ENCODE data around the gene CRACDL. TPM values are rescaled to one million over a fixed set of nuclear protein-coding genes. Genes with fewer than 3 reads are reported as not detected.

Gene CRACDL
- total and polyA plus RNA-seq, 2 donors (not counting 3 experiments of a cell fraction or from before 2014, with no cell fraction given), result 0.92 to 6.3 TPM

GRCh38 chr2:98895901-98896300, 40.1 kb downstream of the CRACDL start:
- no peak for FAIRE-seq
- Histone ChIP-seq H3K4me2 (ENCODE audit: insufficient read depth, low read length) (no peak overlapping the region), H3K27ac (ENCODE audit: insufficient read depth, low read depth, low read length) (no peak overlapping the region)

More at GRCh38 chr2:98895901-98896300, 40.1 kb downstream of the CRACDL start:
- Histone ChIP-seq H3K36me3 (ENCODE audit: control insufficient read depth in 2 of 2, extremely low read depth in 1 of 2, insufficient read depth in 2 of 2, low read length in 2 of 2) (no peaks in the 10 kb centered on the region), H3K9ac (replicated peaks; ENCODE audit: extremely low read depth, insufficient read depth, low read length) (no peak overlapping the region), H3K4me3 (replicated peaks in 1 of 3; ENCODE audit: insufficient read depth in 1 of 3, low read depth in 1 of 3, low read length in 3 of 3) (no peak overlapping the region), H3K79me2 (ENCODE audit: control insufficient read depth, insufficient read depth, low read length) (no peaks in the 10 kb centered on the region), H3K9me1 (replicated peaks; ENCODE audit: control insufficient read depth, extremely low read depth, insufficient read depth, low read length) (no peaks in the 10 kb centered on the region), H2AFZ (ENCODE audit: low read depth, low read length) (no peak overlapping the region), H3K4me1 (ENCODE audit: control insufficient read depth, extremely low read depth, insufficient read depth, low read length) (peaks cover 3% of the 10 kb centered on the region), H3K9me3 (replicated peaks; ENCODE audit: control insufficient read depth, insufficient read depth, low read length) (no peaks in the 10 kb centered on the region), H3K27me3 (ENCODE audit: control insufficient read depth in 2 of 2, insufficient read depth in 2 of 2, low read length in 2 of 2) (peaks cover 0 to 6% of the 10 kb centered on the region in 2 experiments), H4K20me1 (replicated peaks; ENCODE audit: control insufficient read depth, extremely low read depth, insufficient read depth, low read length) (no peaks in the 10 kb centered on the region)
- dilution Hi-C loops (cut with MboI; ENCODE audit: extremely low pct_ligation_motif_present, low sequenced_read_pairs) (no loop called here), intact Hi-C loops (cut with micrococcal nuclease) (no loop called here)
- no peak for TF ChIP-seq GATA2 (IDR thresholded peaks at IDR 0.05; ENCODE audit: insufficient read depth, insufficient read length, low read depth, low read length)
- TF ChIP-seq FOS (IDR thresholded peaks at IDR 0.05; ENCODE audit: borderline replicate concordance, insufficient read depth, low read length), result no peak
- TF ChIP-seq POLR2AphosphoS5 (IDR thresholded peaks at IDR 0.05; ENCODE audit: insufficient read depth, low read depth, low read length), result no peak
- TF ChIP-seq EZH2 (IDR thresholded peaks at IDR 0.05; ENCODE audit: borderline replicate concordance, low read depth, low read length, severe bottlenecking), result no peak
- no peak for TF ChIP-seq JUN (IDR thresholded peaks at IDR 0.05; ENCODE audit: borderline replicate concordance, insufficient read depth, insufficient read length, low read depth)
- TF ChIP-seq, protein P1, sequence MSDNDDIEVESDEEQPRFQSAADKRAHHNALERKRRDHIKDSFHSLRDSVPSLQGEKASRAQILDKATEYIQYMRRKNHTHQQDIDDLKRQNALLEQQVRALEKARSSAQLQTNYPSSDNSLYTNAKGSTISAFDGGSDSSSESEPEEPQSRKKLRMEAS (IDR thresholded peaks at IDR 0.05; ENCODE audit: insufficient read depth, insufficient read length), result no peak
- no peak for TF ChIP-seq CTCF (IDR thresholded peaks at IDR 0.05; ENCODE audit: extremely low read depth in 1 of 2, insufficient read depth in 1 of 2, low read depth in 1 of 2, low read length in 2 of 2)
- TF ChIP-seq MYC (IDR thresholded peaks at IDR 0.05; ENCODE audit: low read depth, low read length), result no peak
- TF ChIP-seq POLR2A (IDR thresholded peaks at IDR 0.05; ENCODE audit: low read depth, low read length), result no peak
- DNase-seq (ENCODE audit: low read depth, low spot score), result no peak
- ChIA-PET CTCF (interaction anchor here (1.5 kb wide), 1 partner anchor 13 kb away, joined by 3 read pairs; no protein-coding TSS in a partner anchor), POLR2A (no interaction called here)
- no TSS peak for BruUV-seq (replicated peaks)
